Measurements from ENCODE around the gene EIF5A. TPM values are rescaled to one million over a fixed set of nuclear protein-coding genes. Genes with fewer than 3 reads are reported as not detected.

Gene EIF5A
- total and polyA plus RNA-seq, 7 donors: 104 to 603 (median 156) TPM

- intact Hi-C loops (cut with DNase I): no loop called here
- peak; percentile 64 for DNase-seq
- WGBS, 2 donors: 93 to 96% methylated on average over 22 of the region's 22 CpGs
Measured at GRCh38 chr17:7322520-7323194, 15.2 kb downstream of the EIF5A start.

GRCh38 chr17:7323731-7324437 is 16.5 kb downstream of the EIF5A start:
- H3K4me1 ChIP-seq: peaks cover 0 to 16% (median 11%) of the 10 kb centered on the region in 4 donors
- no peaks in the 10 kb centered on the region for H3K9me3 ChIP-seq
- H3K27ac ChIP-seq: no peak overlapping the region
- peaks cover 35 to 77% (median 51%) of the 10 kb centered on the region in 4 donors for H3K36me3 ChIP-seq
- no peak overlapping the region for H3K4me3 ChIP-seq
- TF ChIP-seq EP300 (IDR thresholded peaks at IDR 0.05) (no peak), CTCF (IDR thresholded peaks at IDR 0.05) (peak; percentile 57 to 83 (median 78)), POLR2AphosphoS5 (IDR thresholded peaks at IDR 0.05) (peak in 1 of 4 donors; percentile 12)
- no peaks in the 10 kb centered on the region for H3K27me3 ChIP-seq
- WGBS, 2 donors: 63 to 66% methylated on average over 39 of the region's 39 CpGs
- DNase-seq: peak; percentile 71
- intact Hi-C loops (cut with DNase I): no loop called here

More at GRCh38 chr17:7322520-7323194, 15.2 kb downstream of the EIF5A start:
- H3K27me3 ChIP-seq: no peaks in the 10 kb centered on the region
- TF ChIP-seq EP300 (IDR thresholded peaks at IDR 0.05): no peak
- no peak for TF ChIP-seq POLR2A (IDR thresholded peaks at IDR 0.05)
- no peak for TF ChIP-seq POLR2AphosphoS5 (IDR thresholded peaks at IDR 0.05)
- TF ChIP-seq CTCF (IDR thresholded peaks at IDR 0.05): no peak
- H3K9me3 ChIP-seq: no peaks in the 10 kb centered on the region
- H3K4me3 ChIP-seq: no peak overlapping the region
- H3K36me3 ChIP-seq: peaks cover 47 to 90% (median 63%) of the 10 kb centered on the region in 4 donors
- no peak overlapping the region for H3K27ac ChIP-seq
- peaks cover 0 to 5% (median under 1%) of the 10 kb centered on the region in 4 donors for H3K4me1 ChIP-seq

- H3K36me3 ChIP-seq: peaks cover 34 to 72% (median 50%) of the 10 kb centered on the region in 4 donors
- intact Hi-C loops (cut with DNase I): no loop called here
- peaks cover 0 to 16% (median 11%) of the 10 kb centered on the region in 4 donors for H3K4me1 ChIP-seq
- no peaks in the 10 kb centered on the region for H3K27me3 ChIP-seq
- WGBS, 2 donors: 87 to 92% methylated on average over 3 of the region's 3 CpGs
- peak in 1 of 4 experiments; percentile 2 for TF ChIP-seq CTCF (IDR thresholded peaks at IDR 0.05)
- TF ChIP-seq POLR2A (IDR thresholded peaks at IDR 0.05): no peak
- H3K4me3 ChIP-seq: no peak overlapping the region
- no peaks in the 10 kb centered on the region for H3K9me3 ChIP-seq
- no peak for DNase-seq
- H3K27ac ChIP-seq: no peak overlapping the region
Measured at GRCh38 chr17:7324438-7324779, 17.0 kb downstream of the EIF5A start.

GRCh38 chr17:7325031-7325528 is 17.7 kb downstream of the EIF5A start:
- DNase-seq: no peak

More at GRCh38 chr17:7325031-7325528, 17.7 kb downstream of the EIF5A start:
- Histone ChIP-seq H3K9me3 (no peaks in the 10 kb centered on the region), H3K4me3 (no peak overlapping the region), H3K4me1 (peaks cover 0 to 17% (median 12%) of the 10 kb centered on the region in 4 donors), H3K36me3 (peaks cover 33 to 68% (median 47%) of the 10 kb centered on the region in 4 donors), H3K27me3 (no peaks in the 10 kb centered on the region), H3K27ac (no peak overlapping the region)
- 93 to 95% methylated on average over 19 of the region's 19 CpGs for WGBS, 2 donors
- intact Hi-C loops (cut with DNase I): no loop called here
- TF ChIP-seq CTCF (IDR thresholded peaks at IDR 0.05) (no peak), EP300 (IDR thresholded peaks at IDR 0.05) (no peak), POLR2AphosphoS5 (IDR thresholded peaks at IDR 0.05) (no peak), POLR2A (IDR thresholded peaks at IDR 0.05) (no peak)
